Stimulated activated CD8-positive, alpha-beta memory T cell treated with anti-CD3 and anti-CD28 coated beads, Interleukin-12 subunit alpha, Interleukin-12 subunit beta, amount 100 ng/mL, for 24 hours (primary cell): ENCODE data around the gene SLC7A7.
"Not testable (repeated sequence)": the region's sequence is repeated elsewhere in the genome, so short reads cannot be mapped to it uniquely, and the experiment has no call there.

Experiments used
- DNase-seq: peaks from one replicate; pipeline ENCODE4 v3.0.0-alpha.2; 2020; ENCODE audit errors: extremely low read depth

The SLC7A7 gene

DNA sequence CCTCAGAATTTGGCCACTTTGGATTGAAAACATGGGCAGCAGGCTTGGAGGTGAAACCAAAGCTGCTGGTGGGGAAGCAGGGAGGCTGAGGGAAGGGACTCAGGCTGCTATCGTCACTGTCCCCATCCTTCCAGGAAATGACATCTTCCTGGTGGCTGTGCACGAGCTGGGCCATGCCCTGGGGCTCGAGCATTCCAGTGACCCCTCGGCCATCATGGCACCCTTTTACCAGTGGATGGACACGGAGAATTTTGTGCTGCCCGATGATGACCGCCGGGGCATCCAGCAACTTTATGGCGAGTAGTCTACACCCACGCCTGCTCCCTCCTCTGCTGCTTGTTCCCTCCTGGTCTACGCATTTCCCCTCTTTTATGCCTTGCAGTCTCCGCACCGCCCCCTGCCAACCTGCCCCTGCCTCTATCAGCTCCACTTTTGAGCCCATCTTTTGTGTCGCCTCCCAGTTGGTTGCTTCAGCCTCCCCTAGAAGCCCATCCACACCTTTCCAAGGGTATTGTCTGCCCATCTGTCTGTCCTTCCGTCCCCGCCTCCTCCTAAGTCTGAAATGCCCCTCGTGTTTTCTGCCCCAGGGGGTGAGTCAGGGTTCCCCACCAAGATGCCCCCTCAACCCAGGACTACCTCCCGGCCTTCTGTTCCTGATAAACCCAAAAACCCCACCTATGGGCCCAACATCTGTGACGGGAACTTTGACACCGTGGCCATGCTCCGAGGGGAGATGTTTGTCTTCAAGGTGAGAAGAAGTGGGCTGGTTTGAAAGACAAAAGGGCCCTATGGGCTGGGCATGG lies 28.1 kb upstream of the SLC7A7 start:
- DNase-seq: no peak

DNA sequence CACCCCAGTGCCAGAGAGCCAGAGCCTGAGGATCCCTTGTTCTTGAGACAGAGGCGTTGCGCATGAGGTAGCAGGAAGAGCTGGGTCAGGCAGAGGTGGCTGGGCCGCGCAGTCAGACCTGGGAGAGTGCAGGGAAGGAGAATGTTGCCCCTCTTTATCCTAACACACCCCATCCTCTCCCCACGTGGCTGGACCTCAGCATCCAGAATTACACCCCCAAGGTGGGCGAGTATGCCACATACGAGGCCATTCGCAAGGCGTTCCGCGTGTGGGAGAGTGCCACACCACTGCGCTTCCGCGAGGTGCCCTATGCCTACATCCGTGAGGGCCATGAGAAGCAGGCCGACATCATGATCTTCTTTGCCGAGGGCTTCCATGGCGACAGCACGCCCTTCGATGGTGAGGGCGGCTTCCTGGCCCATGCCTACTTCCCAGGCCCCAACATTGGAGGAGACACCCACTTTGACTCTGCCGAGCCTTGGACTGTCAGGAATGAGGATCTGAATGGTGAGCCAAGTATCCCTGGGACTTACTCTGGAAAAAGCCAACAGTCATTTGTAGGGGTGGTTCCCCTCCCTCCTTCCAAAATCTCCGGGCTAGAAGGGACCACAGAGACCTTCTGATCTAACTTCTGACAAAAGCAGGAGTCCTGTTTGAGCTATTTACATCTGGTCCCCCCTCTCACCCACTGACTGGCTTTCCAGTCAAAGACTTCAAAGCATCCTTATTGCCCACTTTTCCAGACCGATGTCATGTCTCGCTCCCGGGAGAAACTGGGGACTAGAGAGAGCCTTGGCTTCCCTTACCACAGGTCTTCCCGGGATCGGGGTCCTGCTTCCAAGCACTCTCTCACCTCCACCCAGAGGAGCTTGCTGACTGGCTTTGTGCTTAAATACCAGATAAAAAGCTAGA lies 27.2 kb upstream of the SLC7A7 start:
- no peak for DNase-seq

DNA sequence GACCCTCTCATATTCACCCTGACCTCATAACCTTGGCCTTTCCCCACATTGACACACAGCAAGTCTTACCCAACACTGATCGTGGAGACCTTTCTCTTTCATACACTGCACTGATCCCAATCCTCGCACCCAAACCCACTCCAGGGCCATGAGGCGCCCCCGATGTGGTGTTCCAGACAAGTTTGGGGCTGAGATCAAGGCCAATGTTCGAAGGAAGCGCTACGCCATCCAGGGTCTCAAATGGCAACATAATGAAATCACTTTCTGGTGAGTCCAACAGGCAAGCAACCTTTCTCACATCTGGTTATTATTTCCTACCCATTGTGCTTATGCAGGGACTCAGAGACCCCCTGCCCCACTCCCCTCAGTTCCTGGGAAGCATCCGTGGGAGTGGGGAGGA lies 26.5 kb upstream of the SLC7A7 start:
- DNase-seq: no peak

DNA sequence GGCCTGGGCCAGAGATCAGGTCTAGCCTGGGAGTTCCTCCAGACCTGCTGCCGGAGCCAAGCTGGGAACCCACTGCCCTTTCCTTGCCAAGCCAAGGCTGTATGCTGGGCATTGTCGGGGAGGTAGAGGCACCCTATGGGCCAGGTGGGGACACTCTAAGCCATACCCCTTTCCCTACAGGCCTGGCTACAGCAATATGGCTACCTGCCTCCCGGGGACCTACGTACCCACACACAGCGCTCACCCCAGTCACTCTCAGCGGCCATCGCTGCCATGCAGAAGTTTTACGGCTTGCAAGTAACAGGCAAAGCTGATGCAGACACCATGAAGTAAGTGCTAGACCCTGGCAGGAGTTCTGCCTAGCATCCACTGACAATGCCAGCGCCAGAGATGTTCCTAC lies 26.1 kb upstream of the SLC7A7 start:
- DNase-seq: no peak

DNA sequence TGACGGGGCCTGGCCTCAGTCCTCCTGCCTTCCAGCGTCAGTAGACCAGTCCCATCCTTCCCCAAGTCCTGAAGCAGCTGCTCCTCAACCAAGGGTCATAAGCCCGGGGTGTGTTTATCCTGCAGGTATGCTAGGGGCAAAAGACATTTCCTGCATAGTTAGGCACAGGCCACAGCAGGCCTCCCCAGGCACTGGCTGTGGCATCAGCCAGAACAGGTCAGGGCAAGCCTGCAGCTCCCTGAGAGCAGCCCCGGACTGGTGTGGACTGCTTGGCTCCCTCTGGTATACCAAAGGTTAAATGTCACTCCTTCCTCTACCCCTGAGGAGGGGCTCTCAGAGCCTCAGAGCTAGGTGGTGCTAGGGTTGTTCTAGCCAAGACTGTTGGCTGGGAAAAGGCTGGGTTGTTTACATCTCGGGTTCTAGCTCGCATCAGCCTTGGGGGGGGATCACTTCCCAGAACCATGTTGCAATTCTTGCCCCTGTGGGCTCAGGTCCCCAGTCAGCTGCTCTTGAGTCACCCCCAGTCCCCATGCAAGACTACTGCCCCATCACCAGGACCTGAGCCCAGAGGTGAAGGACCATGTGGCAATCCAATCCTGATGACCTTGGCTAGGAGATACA lies 24.0 kb upstream of the SLC7A7 start:
- DNase-seq: no peak

DNA sequence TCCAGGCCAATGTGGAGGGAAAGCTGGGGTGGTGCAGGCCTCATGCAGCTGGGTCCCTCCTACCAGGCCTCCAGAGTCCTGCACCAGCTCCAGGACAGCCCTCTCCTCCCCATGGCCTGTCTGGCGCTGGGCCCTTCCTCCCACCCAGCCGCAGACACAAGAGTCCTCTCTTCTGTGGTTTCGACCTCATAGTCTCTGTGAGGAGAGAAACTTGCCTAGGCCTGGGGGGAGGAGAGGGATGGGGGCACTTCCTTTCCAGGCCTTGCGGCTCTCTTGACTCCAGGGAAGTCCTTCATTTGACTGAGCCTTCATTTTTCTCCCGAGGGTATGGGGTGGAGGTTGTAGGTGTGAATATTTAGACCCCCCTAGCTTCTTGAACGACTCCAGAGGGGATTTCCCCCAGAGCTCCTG lies 23.4 kb upstream of the SLC7A7 start:
- no peak for DNase-seq

DNA sequence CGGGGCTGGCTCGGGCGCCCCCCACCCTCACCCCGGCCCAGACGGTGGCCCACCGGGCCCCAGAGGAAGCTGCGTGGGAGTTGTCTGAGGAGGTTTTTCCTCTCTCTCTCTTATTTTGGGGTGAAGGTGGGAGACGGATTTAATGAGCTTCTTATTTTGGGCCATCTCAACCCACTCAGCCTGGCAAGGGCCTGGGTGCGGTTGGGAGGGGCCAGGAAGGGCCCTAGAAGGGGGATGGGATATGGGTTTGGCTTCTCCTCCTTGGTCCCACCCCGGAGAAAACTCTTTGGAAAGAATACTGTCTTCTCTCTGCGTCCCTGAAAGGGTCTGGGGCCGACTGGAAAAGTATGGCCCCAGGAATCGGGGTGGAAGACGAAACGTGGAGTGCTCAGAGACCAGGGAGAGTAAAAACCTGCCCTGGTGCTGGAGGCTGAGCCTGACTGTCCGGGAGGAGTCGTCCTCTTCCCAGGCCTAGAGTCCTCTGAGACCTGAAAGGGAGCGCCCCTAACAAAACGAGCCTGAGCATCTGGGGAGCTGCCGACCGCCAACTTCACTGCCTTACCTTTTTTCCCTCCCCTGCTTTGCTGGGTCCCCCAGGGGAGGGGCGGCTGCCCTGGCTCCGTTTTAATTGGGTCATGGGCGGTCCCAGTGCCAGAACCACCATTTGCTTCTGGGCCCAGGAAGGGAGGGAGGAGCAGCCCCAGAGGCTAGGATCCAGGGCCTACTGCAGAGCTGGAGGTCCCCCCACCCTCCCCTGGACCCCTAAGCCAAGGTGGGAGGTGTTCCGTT lies 22.7 kb upstream of the SLC7A7 start:
- DNase-seq: no peak

DNA sequence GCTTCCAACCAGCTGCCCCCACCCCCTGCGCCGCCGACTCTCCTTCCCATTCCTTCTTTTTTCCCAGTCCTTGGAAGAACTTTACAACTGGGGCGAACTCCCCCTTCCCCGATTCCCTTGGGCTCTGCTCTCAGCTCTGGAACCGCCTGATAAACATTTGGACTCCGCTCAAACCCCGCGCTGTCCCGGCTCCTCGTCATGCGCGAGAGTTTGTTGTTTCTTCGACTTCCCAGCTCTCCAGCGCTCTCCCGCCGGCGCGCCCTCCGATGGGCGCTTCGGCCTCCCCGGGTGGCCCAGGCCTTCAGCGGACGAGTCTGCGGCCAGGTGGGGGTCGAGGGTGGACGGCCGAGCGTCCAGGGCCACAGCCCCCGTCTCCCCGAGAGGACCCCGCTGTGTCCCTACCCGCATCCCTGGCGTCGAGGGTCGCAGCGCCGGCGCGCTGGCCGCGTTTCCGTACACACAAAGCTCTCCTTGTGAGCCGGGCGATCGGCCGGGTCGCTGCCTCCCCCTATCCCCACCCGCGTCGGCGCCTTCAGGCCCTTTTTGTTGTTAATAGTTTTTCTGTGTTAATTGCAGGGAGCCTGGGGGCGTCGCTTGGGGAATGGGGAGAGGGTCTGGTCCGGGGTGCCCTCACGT lies 22.0 kb upstream of the SLC7A7 start:
- no peak for DNase-seq

DNA sequence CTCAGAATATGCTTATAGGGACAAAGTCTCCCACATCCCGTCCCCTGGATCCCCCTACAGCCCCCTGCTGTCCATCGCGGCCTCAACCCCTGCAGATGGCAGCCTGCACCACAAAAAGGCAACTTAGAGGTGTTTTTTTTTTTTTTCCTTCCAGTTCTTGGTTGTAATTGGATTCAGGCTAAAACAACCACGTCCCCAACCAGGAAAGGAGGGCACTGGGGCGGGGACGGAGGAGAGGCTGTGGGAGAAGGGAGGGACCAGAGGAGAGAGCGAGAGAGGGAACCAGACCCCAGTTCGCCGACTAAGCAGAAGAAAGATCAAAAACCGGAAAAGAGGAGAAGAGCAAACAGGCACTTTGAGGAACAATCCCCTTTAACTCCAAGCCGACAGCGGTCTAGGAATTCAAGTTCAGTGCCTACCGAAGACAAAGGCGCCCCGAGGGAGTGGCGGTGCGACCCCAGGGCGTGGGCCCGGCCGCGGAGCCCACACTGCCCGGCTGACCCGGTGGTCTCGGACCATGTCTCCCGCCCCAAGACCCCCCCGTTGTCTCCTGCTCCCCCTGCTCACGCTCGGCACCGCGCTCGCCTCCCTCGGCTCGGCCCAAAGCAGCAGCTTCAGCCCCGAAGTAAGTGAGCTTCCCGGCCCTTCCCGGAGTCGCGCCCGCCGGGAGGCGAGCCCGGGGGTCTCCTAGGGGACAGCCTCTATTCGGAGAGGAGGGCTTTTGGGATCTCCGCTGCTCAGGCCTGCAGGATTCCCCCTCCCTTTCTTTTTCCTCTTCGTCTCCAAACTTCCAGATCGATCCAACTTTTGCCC lies 21.3 kb upstream of the SLC7A7 start, which contains the start of gene MMP14:
MMP14 (plus strand) TSS at position 285 of the 813 bp plus-strand sequence; CDS start at position 518, 233 bp downstream.
- DNase-seq: no peak

DNA sequence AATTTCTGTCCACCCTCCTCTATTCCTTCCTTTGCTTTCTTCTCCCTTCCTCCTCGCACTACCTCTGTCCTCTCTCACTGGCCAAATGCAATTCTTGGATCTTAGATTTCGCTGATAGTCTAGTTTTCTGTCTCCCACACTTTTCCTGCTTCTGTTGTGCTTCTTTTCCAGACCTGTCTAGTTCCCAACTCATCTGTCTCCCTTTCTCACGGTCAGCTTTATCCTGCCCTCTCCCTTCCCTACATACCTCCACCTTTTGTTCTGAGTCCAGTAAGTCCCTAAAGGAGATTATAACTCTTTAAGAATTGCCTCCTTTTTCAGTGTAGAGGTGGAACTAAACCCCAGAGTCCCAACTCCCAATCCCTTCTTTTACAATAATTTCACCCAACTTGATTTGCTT lies 20.3 kb upstream of the SLC7A7 start:
- no peak for DNase-seq

DNA sequence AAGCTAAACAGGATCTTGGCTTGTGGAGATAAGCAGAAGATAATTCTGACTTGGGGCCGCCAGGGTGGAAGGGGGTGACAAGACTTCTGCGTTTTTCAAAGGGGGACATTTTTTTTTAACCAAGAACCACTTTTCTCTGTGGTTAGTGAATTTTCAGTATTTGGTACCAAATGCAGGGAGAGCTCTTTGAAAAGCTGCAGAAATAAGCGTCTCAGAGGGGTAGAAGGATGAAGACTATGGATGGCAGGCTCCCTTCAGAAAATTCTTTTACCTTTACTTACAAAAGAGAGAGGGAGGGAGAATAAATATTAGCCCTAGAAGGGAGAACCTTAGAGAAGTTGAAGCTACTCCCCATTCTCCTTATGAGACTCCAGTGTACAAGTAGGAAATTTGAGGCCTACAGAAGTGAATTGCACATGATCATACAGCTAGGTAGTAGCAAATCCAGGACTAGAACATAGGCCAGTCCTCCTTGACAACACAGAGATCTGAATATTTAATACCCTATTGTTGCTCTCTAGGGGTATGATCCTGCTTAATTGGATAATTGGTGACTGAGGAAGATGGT lies 15.3 kb upstream of the SLC7A7 start:
- DNase-seq: no peak

DNA sequence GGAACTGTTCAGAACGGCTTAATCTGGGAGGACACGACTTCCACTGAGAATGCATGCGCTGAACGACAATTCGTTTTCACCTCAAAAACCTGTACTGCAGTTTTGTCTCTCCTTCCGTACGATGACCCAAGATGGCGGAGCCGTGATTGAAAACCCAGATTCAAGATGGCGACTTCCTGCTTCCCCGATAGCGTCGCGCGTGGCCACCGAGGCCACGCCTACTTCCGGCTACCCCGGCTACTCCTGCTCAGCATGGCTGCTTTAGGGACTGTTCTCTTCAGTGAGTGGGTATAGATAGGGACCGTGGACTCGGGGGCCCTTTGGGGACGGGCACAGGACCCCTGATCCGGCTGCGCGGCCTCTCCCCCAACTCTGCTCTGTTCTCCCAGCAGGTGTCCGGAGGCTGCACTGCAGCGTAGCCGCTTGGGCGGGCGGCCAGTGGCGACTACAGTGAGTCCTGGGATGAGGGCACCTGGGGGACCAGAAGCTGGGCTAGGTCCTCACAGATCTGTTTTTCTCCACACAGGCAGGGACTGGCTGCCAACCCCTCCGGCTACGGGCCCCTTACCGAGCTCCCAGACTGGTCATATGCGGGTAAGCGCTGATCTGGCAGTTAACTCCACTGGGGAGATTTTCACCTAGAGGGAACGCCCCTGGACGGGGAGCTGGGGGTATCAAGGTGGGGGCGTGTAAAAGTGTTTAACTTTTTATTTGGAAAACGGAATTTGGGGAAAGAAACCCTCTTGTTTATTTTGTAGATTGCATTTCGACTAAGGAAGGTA lies 14.6 kb upstream of the SLC7A7 start, which contains the start of gene MRPL52:
MRPL52 (plus strand) TSS at position 227 of the 782 bp plus-strand sequence; CDS start at position 253, 26 bp downstream.
- peak; percentile 69 for DNase-seq

DNA sequence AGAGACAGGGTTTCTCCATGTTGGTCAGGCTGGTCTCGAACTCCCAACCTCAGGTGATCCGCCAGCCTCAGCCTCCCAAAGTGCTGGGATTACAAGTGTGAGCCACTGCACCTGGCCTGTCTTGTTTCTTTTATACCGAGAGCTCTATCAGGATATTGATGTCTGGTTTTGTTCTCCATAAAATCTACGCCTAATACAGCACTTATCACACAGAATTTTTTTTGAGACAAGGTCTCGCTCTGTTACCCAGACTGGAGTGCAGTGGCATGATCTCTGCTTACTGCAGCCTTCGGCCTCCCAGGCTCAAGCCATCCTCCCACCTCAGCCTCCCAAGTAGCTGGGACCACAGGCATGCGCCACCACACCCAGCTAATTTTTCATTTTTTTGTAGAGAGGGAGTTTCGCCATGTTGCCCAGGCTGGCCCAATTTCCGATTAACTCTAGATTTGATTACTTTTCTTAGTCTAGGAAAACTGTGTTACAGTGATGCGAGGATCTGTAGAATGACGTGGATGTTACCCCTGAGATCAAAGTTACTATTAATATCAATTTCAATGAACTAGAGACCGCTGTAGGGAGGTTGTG lies 13.9 kb upstream of the SLC7A7 start:
- DNase-seq: not testable (repeated sequence)

DNA sequence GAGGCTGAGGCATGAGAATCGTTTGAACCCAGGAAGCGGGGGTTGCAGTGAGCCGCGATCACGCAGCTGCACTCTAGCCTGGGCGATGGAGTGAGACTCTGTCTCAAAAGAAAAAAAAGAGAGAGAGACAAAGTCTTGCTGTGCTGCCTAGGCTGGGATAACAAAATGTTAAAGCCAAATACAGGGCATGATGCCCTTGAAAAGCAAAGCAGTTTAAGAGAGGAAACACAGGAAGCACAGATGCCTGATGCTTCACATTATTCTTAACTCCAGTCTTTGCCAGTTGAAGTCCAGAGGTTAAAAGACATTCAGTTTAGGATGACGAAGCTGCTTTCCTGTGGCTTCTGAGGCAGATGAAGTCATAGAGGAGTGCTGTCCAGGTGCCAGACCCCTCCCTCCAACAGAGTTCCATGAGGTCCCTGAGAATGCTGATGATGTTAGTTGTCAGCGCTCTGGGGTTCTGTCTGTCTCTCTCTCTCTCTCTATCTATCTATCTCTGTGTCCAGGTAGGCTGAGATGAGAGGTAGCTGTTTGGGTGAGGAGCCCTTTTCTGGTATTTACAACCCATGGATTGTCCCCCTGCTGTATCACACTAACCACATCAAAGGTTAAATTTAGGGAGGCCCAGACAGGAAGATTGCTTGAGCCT lies 9.6 kb upstream of the SLC7A7 start:
- DNase-seq: no peak

DNA sequence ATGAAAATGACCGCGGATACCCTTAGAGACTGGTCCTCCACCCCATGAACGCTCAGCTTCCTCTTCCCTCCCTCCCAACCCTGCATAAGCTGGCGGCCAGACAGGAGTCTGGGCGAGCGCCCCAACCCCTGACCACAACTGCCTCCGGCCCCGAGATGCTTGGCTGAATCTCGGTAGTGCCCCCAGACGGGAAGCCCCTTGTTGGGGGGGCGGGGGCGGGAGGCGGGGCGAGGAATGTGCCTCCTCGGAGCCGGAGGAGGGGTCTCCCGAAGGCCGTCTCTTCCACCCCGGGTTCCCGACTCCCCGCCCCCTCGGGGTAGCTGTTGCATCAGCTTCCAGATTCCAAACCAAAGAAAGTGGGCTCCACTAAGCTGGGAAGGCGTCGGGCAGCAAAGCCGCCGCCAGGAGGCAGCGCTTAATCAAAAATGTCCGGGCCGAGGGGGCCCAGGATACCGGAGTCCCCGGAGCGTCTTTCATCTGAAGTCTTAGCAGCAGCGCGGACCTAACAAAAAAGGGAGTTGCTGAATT lies 7.4 kb upstream of the SLC7A7 start:
- peak; percentile 33 for DNase-seq

DNA sequence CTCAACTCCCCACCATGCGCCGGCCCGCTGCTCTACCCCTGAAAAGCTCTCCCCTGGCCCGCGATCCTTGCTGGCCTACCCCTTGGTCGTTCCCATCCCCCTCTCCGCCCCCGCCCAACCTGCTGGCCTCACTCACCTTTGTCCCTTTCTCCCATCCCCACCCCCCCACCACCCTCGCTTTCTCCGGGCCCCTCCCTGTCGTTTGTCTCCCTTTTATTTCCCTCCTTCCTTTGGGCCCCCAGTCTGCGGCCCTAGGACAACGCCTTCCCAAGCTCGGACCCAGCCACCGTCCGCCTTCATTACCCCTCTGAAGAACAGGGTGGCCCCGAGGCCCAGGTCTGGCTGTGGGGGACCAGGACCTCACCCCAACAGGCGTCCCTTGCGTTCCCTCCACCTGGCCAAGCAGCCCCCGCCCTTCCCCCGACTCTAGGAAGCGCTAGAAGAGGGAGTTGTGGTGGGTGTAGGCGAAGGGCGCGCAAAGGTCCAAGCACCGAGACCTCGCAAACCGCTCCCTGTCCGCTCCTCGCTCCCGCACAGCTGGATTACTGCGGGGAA lies 6.9 kb upstream of the SLC7A7 start:
- DNase-seq: no peak
